ENCODE results near the gene GOLGA6A. TPM values are rescaled to one million over a fixed set of nuclear protein-coding genes. Genes with fewer than 3 reads are reported as not detected.
"Not testable (repeated sequence)": the region's sequence is repeated elsewhere in the genome, so short reads cannot be mapped to it uniquely, and the experiment has no call there.

The GOLGA6A gene, protein sequence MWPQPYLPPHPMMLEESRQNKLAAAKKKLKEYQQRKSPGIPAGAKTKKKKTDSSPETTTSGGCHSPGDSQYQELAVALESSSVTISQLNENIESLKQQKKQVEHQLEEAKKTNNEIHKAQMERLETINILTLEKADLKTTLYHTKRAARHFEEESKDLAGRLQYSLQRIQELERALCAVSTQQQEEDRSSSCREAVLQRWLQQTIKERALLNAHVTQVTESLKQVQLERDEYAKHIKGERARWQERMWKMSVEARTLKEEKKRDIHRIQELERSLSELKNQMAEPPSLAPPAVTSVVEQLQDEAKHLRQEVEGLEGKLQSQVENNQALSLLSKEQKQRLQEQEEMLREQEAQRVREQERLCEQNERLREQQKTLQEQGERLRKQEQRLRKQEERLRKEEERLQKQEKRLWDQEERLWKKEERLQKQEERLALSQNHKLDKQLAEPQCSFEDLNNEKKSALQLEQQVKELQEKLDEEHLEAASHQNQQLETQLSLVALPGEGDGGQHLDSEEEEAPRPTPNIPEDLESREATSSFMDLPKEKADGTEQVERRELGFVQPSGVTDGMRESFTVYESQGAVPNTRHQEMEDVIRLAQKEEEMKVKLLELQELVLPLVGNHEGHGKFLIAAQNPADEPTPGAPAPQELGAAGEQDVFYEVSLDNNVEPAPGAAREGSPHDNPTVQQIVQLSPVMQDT
- total RNA-seq (2014; rRNA removed; shearing (Covaris generic); ENCODE audit: low replicate concordance), result 1.0 TPM in 1 of 2 replicates, not detected in the other

DNA sequence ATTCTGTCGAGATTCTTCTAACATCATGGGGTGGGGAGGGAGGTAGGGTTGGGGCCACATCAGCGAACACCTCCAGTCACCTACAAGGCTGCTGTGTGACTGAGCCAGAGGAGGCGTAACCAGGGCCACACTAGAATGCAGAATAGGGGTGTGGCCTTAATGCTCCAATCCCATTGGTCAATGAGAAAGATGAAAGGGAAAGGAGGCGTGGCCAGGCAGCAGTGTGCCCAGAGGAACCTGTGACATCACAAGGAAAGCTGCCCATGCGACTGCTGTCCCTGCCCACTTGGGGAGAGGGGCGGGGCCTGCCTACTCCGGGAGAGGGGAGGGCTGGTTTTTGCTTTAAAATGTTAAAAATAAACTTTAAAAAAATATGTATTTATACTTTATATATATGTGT, at the start of gene GOLGA6A:
Gene GOLGA6A (minus strand): TSS at position 101 of the 400 bp plus-strand sequence. CDS start 41 bp downstream, at position 60.
- DNase-seq (ENCODE audit: low read depth); in situ Hi-C loops (cut with HindIII; ENCODE audit: low pct_unique_long_range_greater_than_20kb, low sequenced_read_pairs): not testable (repeated sequence)

GRCh38 chr15:74131628-74132413, 49.5 kb upstream of the GOLGA6A start:
- DNase-seq (ENCODE audit: low read depth), result no peak
- in situ Hi-C loops (cut with HindIII; ENCODE audit: low pct_unique_long_range_greater_than_20kb, low sequenced_read_pairs), result no loop called here

- in situ Hi-C loops (cut with HindIII; ENCODE audit: low pct_unique_long_range_greater_than_20kb, low sequenced_read_pairs), result no loop called here
- DNase-seq (ENCODE audit: low read depth), result no peak
These were observed 48.7 kb upstream of the GOLGA6A start for GRCh38 chr15:74130849-74131627.

GRCh38 chr15:74130155-74130848, 48.0 kb upstream of the GOLGA6A start, which contains the start of gene ISLR2:
Gene ISLR2, plus strand, starts transcription at chr15:74130586. Its CDS starts 2,169 bp downstream, at chr15:74132755.
- no peak for DNase-seq (ENCODE audit: low read depth)

DNA sequence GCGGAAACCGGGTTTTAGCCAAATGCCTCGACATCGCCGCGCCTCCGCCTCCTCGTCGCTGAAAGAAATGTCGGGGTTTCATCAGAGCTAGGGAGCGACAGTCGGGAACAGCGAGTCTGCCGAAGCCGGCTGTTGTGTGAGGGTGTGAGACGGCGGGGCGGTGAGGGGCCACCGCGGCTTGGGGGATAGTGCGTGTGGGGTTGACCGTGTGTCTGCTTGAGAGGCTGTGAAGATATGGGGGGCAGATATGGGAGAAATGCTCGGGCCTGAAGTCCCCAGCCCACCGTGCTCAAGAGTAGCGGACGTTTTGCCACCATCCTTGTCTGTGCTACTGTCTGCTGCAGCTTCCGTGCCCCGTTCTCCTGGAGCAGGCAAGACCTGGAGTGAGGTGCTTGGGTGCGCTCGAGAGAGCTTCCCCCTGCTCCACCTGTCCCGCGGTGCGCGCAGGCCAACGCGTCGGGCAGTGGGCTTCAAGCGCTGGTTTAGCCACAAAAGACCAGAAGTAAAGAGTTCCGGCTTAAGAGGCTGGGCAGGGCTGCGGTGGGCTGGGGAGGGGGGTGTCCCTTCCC, 47.3 kb upstream of the GOLGA6A start:
- in situ Hi-C loops (cut with HindIII; ENCODE audit: low pct_unique_long_range_greater_than_20kb, low sequenced_read_pairs), result no loop called here
- DNase-seq (ENCODE audit: low read depth), result no peak

More at GRCh38 chr15:74130155-74130848, 48.0 kb upstream of the GOLGA6A start, which contains the start of gene ISLR2:
- in situ Hi-C loops (cut with HindIII; ENCODE audit: low pct_unique_long_range_greater_than_20kb, low sequenced_read_pairs), result no loop called here

- DNase-seq (ENCODE audit: low read depth), result no peak
- in situ Hi-C loops (cut with HindIII; ENCODE audit: low pct_unique_long_range_greater_than_20kb, low sequenced_read_pairs), result no loop called here
These were observed 46.6 kb upstream of the GOLGA6A start for GRCh38 chr15:74128785-74129585.

DNA sequence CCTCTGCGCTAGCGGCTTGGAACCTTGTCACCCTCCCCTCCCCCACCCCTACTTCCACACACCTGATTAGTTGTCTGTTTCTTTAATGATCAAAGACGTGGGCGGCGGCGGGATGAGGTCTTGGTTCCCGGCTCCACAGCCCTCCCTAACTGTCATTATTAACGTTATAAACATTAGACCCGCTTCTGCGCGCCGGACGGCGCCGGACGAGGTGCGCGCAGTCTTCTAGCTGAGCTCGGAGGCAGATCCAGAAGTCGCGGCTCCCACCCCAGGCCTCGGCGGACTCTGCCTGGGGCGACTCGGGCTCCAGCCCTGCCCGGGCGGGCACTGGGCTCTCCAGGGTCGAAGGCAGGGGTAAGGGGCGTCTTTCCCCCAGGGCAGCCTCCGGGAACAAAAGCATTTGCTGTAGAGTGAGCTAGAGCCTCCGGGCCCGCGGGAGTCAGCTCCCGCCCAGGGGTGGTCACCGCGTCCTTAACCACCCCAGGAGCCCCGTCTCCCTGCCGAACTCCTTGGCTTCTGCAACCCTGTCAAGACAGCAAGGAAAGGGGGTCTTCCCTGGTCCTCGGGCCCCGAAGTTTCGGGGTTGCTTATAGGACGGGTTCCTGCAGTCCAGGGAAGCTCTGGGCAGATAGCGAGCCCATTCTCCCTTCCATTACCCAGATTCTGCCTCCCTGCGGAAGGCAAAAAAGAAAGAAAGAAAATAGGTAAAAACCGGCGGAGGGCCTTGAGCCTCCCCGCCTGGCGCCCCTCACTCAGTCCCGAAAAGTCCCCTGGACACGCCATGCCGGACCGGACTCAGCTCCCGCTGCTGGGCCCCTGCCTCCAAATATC, 45.8 kb upstream of the GOLGA6A start:
- DNase-seq (ENCODE audit: low read depth), result no peak
- in situ Hi-C loops (cut with HindIII; ENCODE audit: low pct_unique_long_range_greater_than_20kb, low sequenced_read_pairs), result no loop called here

- in situ Hi-C loops (cut with HindIII; ENCODE audit: low pct_unique_long_range_greater_than_20kb, low sequenced_read_pairs), result no loop called here
- peak; percentile 78 for DNase-seq (ENCODE audit: low read depth)
These were observed 45.1 kb upstream of the GOLGA6A start for GRCh38 chr15:74127255-74127953.

DNA sequence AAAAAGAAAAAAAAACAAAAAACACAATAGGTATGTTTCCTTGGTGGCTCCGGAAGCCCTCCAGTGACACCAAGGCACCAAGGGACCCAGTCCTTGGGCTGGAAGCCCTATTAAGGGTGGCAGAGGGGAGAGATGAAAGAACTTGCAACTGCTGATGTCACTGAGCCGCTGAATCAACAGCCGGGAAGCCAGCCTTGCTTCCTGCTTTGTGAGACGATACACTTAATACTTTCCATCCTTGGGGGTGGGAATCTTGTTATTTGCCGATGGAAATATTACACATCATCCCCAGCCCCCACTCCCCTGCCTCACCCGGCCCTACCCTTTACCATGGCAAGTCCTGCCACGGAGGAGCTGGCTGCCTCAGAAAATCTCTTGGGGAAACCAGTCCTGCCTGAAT, 42.4 kb upstream of the GOLGA6A start:
- DNase-seq (ENCODE audit: low read depth), result no peak
- in situ Hi-C loops (cut with HindIII; ENCODE audit: low pct_unique_long_range_greater_than_20kb, low sequenced_read_pairs), result no loop called here

- in situ Hi-C loops (cut with HindIII; ENCODE audit: low pct_unique_long_range_greater_than_20kb, low sequenced_read_pairs), result no loop called here
- no peak for DNase-seq (ENCODE audit: low read depth)
These were observed 41.8 kb upstream of the GOLGA6A start for GRCh38 chr15:74124196-74124595.

GRCh38 chr15:74123658-74124057, 41.3 kb upstream of the GOLGA6A start:
- DNase-seq (ENCODE audit: low read depth), result no peak
- in situ Hi-C loops (cut with HindIII; ENCODE audit: low pct_unique_long_range_greater_than_20kb, low sequenced_read_pairs), result no loop called here

DNA sequence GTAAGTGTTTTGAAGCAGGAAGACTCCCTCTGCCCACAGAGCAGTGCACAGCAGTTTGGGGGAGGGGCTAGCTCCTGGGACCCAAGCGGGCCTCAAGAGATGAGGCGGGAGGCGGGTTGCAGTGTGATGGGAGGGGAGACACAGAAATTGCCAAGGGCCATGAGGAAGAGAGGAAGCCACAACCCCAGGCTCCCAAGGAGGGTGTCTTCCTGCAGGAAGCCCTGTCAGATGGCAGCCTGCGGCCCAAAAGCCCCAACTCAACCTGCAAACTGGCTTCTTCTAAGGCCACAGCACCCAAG, 40.7 kb upstream of the GOLGA6A start:
- no peak for DNase-seq (ENCODE audit: low read depth)
- in situ Hi-C loops (cut with HindIII; ENCODE audit: low pct_unique_long_range_greater_than_20kb, low sequenced_read_pairs), result no loop called here

GRCh38 chr15:74122403-74123130, 40.2 kb upstream of the GOLGA6A start:
- in situ Hi-C loops (cut with HindIII; ENCODE audit: low pct_unique_long_range_greater_than_20kb, low sequenced_read_pairs), result no loop called here
- DNase-seq (ENCODE audit: low read depth), result no peak

GRCh38 chr15:74121858-74122257, 39.5 kb upstream of the GOLGA6A start:
- no peak for DNase-seq (ENCODE audit: low read depth)
- in situ Hi-C loops (cut with HindIII; ENCODE audit: low pct_unique_long_range_greater_than_20kb, low sequenced_read_pairs), result no loop called here

- in situ Hi-C loops (cut with HindIII; ENCODE audit: low pct_unique_long_range_greater_than_20kb, low sequenced_read_pairs), result no loop called here
- no peak for DNase-seq (ENCODE audit: low read depth)
These were observed 38.7 kb upstream of the GOLGA6A start for GRCh38 chr15:74121039-74121438.

Measured in Caki2 (cell line).